DND-41 (cell line): ENCODE measurements around the gene AGAP2.

ENCODE experiments used
- ATAC-seq: fragments of 200-7000 bp; cut with Tn5 transposase; 3 replicates; pipeline ENCODE4 v1.9.1; 2021; ENCODE audit warnings: low read depth; ENCODE audit not compliant: insufficient read depth
- DNase-seq: peaks from one replicate; pipeline ENCODE4 v3.0.0-alpha.2; 2020
- H2AFZ ChIP-seq: 2 replicates; pipeline ENCODE4 v1.6.0; 2012; ENCODE audit warnings: low read depth, low read length
- H3K27ac ChIP-seq: 2 replicates; pipeline ENCODE4 v1.5.1; 2012; ENCODE audit warnings: low read length, inconsistent platforms
- H3K27me3 ChIP-seq: fragments of 200-600 bp; sonication (generic); 2 replicates; pipeline ENCODE4 v1.6.0; 2012; ENCODE audit warnings: low read length, mild to moderate bottlenecking, inconsistent platforms; ENCODE audit not compliant: insufficient read depth, poor library complexity
- H3K36me3 ChIP-seq: 2 replicates; pipeline ENCODE4 v1.5.1; 2012; ENCODE audit warnings: low read length, inconsistent platforms; ENCODE audit not compliant: insufficient read depth
- H3K4me1 ChIP-seq: 2 replicates; pipeline ENCODE4 v1.5.1; 2012; ENCODE audit warnings: mild to moderate bottlenecking, low read length; ENCODE audit not compliant: insufficient read depth
- H3K4me2 ChIP-seq: 2 replicates; pipeline ENCODE4 v1.6.0; 2012; ENCODE audit warnings: mild to moderate bottlenecking, moderate library complexity, low read length, inconsistent platforms; ENCODE audit not compliant: insufficient read depth
- H3K4me3 ChIP-seq, 2 experiments: fragments of 200-600 bp in 1 of 2; shearing (Covaris generic) in 1 of 2; 2 replicates each; pipeline ENCODE4 v1.5.1; 2012 to 2016; ENCODE audit warnings: inconsistent platforms in 2 of 2, low read length in 2 of 2, mild to moderate bottlenecking in 2 of 2, low read depth in 1 of 2, moderate library complexity in 1 of 2
- H3K79me2 ChIP-seq: 2 replicates; pipeline ENCODE4 v1.6.0; 2012; ENCODE audit warnings: low read length, inconsistent platforms; ENCODE audit not compliant: insufficient read depth
- H3K9ac ChIP-seq: 2 replicates; pipeline ENCODE4 v1.6.0; 2012; ENCODE audit warnings: low read depth, mild to moderate bottlenecking, inconsistent platforms, low read length, moderate library complexity
- H3K9me3 ChIP-seq: 2 replicates; pipeline ENCODE4 v1.5.1; 2012; ENCODE audit warnings: low read length, moderate library complexity, mild to moderate bottlenecking, inconsistent platforms; ENCODE audit not compliant: insufficient read depth, severe bottlenecking
- H4K20me1 ChIP-seq: 2 replicates; pipeline ENCODE4 v1.6.0; 2012; ENCODE audit warnings: low read length; ENCODE audit not compliant: insufficient read depth
- EZH2 ChIP-seq: IDR thresholded peaks from 3 replicates; pipeline ENCODE4 v1.6.1; 2012; ENCODE audit warnings: borderline replicate concordance, low read depth, mild to moderate bottlenecking, moderate library complexity, low read length, inconsistent platforms; ENCODE audit not compliant: severe bottlenecking
- TF ChIP-seq, protein P1 (sequence below): IDR thresholded peaks from 2 replicates; pipeline ENCODE4 v1.5.1; 2012; ENCODE audit warnings: borderline replicate concordance, low read length, moderate library complexity, mild to moderate bottlenecking; ENCODE audit not compliant: poor library complexity, severe bottlenecking; ENCODE audit errors: extremely low read depth

AGAP2 gene

DNA sequence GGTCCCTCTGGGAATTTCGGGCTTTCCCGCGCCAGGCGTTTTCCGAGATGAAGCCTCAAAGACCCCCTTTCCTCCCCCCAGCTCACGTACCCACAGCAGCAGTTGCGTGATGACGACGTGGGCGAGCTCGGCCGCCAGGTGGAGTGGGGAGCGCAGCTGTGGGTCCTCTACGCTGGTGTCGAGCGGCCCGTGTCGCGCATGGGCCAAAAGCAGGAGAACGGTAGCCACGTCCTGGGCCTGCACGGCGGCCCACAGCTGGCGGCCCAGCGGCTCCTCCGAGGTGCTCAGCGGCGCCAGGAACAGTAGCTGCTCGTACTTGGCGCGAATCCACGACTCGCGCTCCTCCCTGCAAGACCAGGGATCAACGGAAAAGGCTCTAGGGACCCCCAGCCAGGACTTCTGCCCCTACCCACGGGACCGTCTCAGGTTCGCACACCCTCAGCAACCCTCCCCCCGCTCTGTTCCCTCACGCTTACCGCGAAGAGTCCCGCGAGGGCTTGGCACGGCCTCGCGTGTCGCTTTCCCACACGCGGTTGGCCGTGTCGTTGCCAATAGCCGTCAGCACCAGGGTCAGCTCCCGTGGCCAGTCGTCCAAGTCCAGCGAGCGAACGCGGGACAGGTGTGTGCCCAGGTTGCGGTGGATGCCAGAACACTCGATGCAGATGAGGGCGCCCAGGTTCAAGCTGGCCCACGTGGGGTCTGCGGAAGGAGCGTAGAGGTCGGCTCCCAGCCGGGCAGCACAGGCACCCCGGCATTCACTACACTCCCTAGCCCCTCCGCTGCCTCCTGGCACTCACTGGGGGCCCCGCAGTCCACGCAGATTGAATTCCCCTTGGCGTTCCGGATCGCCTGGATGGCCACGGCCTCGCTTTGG, 11.4 kb downstream of the AGAP2 start:
- Histone ChIP-seq H3K36me3 (peaks cover 50% of the 10 kb centered on the region), H3K4me1 (no peaks in the 10 kb centered on the region), H3K27ac (no peak overlapping the region), H3K27me3 (no peaks in the 10 kb centered on the region), H3K79me2 (no peaks in the 10 kb centered on the region), H2AFZ (no peak overlapping the region), H3K4me3 (no peak overlapping the region), H3K9me3 (no peaks in the 10 kb centered on the region), H3K9ac (no peak overlapping the region), H4K20me1 (no peaks in the 10 kb centered on the region; the same call in none of the 2 replicates), H3K4me2 (no peak overlapping the region)
- TF ChIP-seq, protein P1, sequence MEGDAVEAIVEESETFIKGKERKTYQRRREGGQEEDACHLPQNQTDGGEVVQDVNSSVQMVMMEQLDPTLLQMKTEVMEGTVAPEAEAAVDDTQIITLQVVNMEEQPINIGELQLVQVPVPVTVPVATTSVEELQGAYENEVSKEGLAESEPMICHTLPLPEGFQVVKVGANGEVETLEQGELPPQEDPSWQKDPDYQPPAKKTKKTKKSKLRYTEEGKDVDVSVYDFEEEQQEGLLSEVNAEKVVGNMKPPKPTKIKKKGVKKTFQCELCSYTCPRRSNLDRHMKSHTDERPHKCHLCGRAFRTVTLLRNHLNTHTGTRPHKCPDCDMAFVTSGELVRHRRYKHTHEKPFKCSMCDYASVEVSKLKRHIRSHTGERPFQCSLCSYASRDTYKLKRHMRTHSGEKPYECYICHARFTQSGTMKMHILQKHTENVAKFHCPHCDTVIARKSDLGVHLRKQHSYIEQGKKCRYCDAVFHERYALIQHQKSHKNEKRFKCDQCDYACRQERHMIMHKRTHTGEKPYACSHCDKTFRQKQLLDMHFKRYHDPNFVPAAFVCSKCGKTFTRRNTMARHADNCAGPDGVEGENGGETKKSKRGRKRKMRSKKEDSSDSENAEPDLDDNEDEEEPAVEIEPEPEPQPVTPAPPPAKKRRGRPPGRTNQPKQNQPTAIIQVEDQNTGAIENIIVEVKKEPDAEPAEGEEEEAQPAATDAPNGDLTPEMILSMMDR: no peak
- no peak for TF ChIP-seq EZH2
- DNase-seq (no peak), ATAC-seq (no peak)

DNA sequence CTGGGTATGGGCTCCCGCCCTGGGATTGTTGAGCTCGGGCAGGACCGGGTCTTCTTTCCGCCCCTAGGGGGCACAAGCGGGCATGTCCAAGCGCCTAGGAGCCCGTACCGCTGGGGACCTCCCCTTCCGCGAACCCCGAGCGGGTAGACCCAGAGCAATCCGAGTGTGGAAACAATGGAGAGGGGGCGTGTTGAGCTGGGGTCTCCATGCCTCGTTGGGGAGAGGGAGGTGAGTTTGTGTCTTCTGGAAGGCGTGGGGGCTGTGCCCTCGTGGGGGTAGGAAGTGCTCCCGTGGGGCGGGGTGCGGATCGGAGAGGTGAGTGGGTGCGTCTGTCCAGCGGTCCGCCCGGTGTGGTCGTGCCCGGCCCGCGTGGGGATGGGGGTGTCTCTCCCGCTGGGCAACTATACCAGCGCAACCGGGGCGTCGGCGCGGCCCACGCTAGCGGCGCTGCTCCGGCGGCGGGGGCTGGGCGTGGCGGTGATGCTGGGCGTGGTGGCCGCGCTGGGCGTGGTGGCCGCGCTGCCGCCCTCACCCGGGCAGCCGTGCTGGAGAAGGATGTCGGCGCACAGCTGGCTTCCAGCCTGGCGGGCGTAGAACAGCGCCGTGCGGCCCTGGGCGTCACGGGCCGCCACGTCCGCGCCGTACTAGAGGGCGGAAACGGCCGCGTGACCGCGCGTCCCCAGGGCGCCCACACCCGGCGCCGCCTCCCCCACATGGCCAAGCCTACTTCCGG, 12.2 kb downstream of the AGAP2 start:
- no peak overlapping the region for H3K27ac ChIP-seq
- H3K9me3 ChIP-seq: no peaks in the 10 kb centered on the region
- no peak overlapping the region for H2AFZ ChIP-seq
- no peak overlapping the region for H3K4me3 ChIP-seq
- H3K36me3 ChIP-seq: peaks cover 50% of the 10 kb centered on the region
- H3K79me2 ChIP-seq: no peaks in the 10 kb centered on the region
- ATAC-seq (no peak), DNase-seq (no peak)
- H3K4me2 ChIP-seq: no peak overlapping the region
- H3K27me3 ChIP-seq: no peaks in the 10 kb centered on the region
- no peaks in the 10 kb centered on the region for H3K4me1 ChIP-seq
- H3K9ac ChIP-seq: no peak overlapping the region
- TF ChIP-seq, protein P1: peak; percentile 41
- no peak for TF ChIP-seq EZH2
- H4K20me1 ChIP-seq: no peaks in the 10 kb centered on the region; the same call in none of the 2 replicates

DNA sequence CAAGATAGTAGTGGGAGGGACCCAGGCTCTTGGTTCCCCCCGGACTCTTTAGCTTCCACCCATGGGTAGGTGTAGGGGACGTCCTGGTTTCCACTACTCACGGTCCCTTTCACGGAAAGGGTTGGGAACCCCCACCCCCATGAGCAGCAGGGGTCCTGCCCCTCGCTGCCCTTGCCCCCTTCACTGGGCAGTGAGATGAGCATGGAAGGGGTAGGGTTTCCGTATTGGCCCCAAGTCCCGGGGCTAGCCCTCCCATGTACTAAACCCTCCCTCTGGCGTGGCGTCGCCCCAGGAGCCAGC, 12.7 kb downstream of the AGAP2 start:
- no peaks in the 10 kb centered on the region for H3K27me3 ChIP-seq
- no peak overlapping the region for H3K27ac ChIP-seq
- H3K36me3 ChIP-seq: peaks cover 50% of the 10 kb centered on the region
- TF ChIP-seq EZH2: no peak
- TF ChIP-seq, protein P1: no peak
- H3K9ac ChIP-seq: no peak overlapping the region
- ATAC-seq (no peak), DNase-seq (no peak)
- H2AFZ ChIP-seq: no peak overlapping the region
- H3K4me3 ChIP-seq: no peak overlapping the region
- H3K4me1 ChIP-seq: no peaks in the 10 kb centered on the region
- H3K4me2 ChIP-seq: no peak overlapping the region
- H4K20me1 ChIP-seq: no peaks in the 10 kb centered on the region; the same call in 1 of the 2 replicates
- no peaks in the 10 kb centered on the region for H3K9me3 ChIP-seq
- H3K79me2 ChIP-seq: no peaks in the 10 kb centered on the region
